Calu3 (cell line): ENCODE data around the gene GLUD1. TPM values are rescaled to one million over a fixed set of nuclear protein-coding genes. Genes with fewer than 3 reads are reported as not detected.
"Not testable (repeated sequence)": the region's sequence is repeated elsewhere in the genome, so short reads cannot be mapped to it uniquely, and the experiment has no call there.

Experiments used
- BruUV-seq: library from RNA; stranded (reverse); fragments of 400-500 nt; replicated peaks from 2 replicates; lab custom pipeline; 2021; lab: Mats Ljungman, UMichigan
- CTCF ChIA-PET: fragments of 300-600 bp; sonication (Branson Sonifier 250); formaldehyde crosslinking; loops from one replicate; lab custom pipeline; 2022; ENCODE audit warnings: antibody characterized with exemption; lab: Charles Lee
- DNase-seq: peaks from one replicate; pipeline ENCODE4 v3.0.0; 2022
- H3K27ac Mint-ChIP-seq: one replicate; pipeline ENCODE4 v1.8.0; 2022; ENCODE audit warnings: mixed read lengths; ENCODE audit not compliant: unreplicated experiment
- H3K27me3 Mint-ChIP-seq: one replicate; pipeline ENCODE4 v1.8.0; 2022; ENCODE audit warnings: mixed read lengths; ENCODE audit not compliant: unreplicated experiment
- H3K36me3 Mint-ChIP-seq: one replicate; pipeline ENCODE4 v1.8.0; 2022; ENCODE audit warnings: mild to moderate bottlenecking, moderate library complexity, mixed read lengths; ENCODE audit not compliant: insufficient read depth, unreplicated experiment
- H3K4me1 Mint-ChIP-seq: one replicate; pipeline ENCODE4 v1.8.0; 2022; ENCODE audit warnings: mild to moderate bottlenecking, low read depth, mixed read lengths; ENCODE audit not compliant: unreplicated experiment
- H3K4me3 Mint-ChIP-seq: one replicate; pipeline ENCODE4 v1.8.0; 2022; ENCODE audit warnings: mild to moderate bottlenecking, low read depth, moderate library complexity, mixed read lengths; ENCODE audit not compliant: unreplicated experiment
- H3K9me3 Mint-ChIP-seq: one replicate; pipeline ENCODE4 v1.8.0; 2022; ENCODE audit warnings: low read depth, mixed read lengths; ENCODE audit not compliant: unreplicated experiment
- CTCF ChIP-seq: fragments of 200-600 bp; IDR thresholded peaks from one replicate; pipeline ENCODE4 v1.8.0; 2022; ENCODE audit warnings: antibody characterized with exemption; ENCODE audit not compliant: unreplicated experiment
- intact Hi-C: fragments of 100-400 bp; cut with micrococcal nuclease; formaldehyde crosslinking; loops from one replicate; pipeline ENCODE4 v1.10.0; 2022; ENCODE audit not compliant: unreplicated experiment
- total RNA-seq: library from RNA; stranded (reverse); gene quantifications from 2 replicates; pipeline ENCODE4 v1.2.3, GENCODE V29; 2022

Gene GLUD1
- total RNA-seq, 1 experiment from 2014 or later = 70.8 TPM

GRCh38 chr10:87053577-87054181, 41.0 kb downstream of the GLUD1 start:
- Mint-ChIP-seq H3K27me3 (no peaks in the 10 kb centered on the region), H3K4me1 (no peaks in the 10 kb centered on the region)
- CTCF ChIA-PET = no interaction called here

GRCh38 chr10:87053111-87053510, 41.5 kb downstream of the GLUD1 start:
- peaks cover 12% of the 10 kb centered on the region for H3K36me3 Mint-ChIP-seq
- no peak for TF ChIP-seq CTCF
- no peak overlapping the region for H3K27ac Mint-ChIP-seq
- CTCF ChIA-PET = no interaction called here
- DNase-seq = no peak
- BruUV-seq = no TSS peak
- intact Hi-C loops = no loop called here
- no peaks in the 10 kb centered on the region for H3K9me3 Mint-ChIP-seq
- H3K4me3 Mint-ChIP-seq = no peak overlapping the region
- no peaks in the 10 kb centered on the region for H3K27me3 Mint-ChIP-seq
- no peaks in the 10 kb centered on the region for H3K4me1 Mint-ChIP-seq

More at GRCh38 chr10:87053577-87054181, 41.0 kb downstream of the GLUD1 start:
- H3K9me3 Mint-ChIP-seq = no peaks in the 10 kb centered on the region
- intact Hi-C loops = no loop called here
- DNase-seq = no peak
- H3K27ac Mint-ChIP-seq = no peak overlapping the region
- no TSS peak for BruUV-seq
- H3K36me3 Mint-ChIP-seq = peaks cover 12% of the 10 kb centered on the region
- TF ChIP-seq CTCF = no peak
- no peak overlapping the region for H3K4me3 Mint-ChIP-seq

GRCh38 chr10:87045434-87045938, 49.2 kb downstream of the GLUD1 start:
- intact Hi-C loops = no loop called here
- no TSS peak for BruUV-seq
- CTCF ChIA-PET = interaction anchor here (0.7 kb wide), 1 partner anchor 95 kb away, joined by 3 read pairs; no protein-coding TSS in a partner anchor
- no peaks in the 10 kb centered on the region for H3K9me3 Mint-ChIP-seq
- H3K27ac Mint-ChIP-seq = no peak overlapping the region
- H3K4me3 Mint-ChIP-seq = no peak overlapping the region
- DNase-seq = no peak
- no peaks in the 10 kb centered on the region for H3K27me3 Mint-ChIP-seq
- TF ChIP-seq CTCF = no peak
- H3K36me3 Mint-ChIP-seq = peaks cover 7% of the 10 kb centered on the region
- H3K4me1 Mint-ChIP-seq = no peaks in the 10 kb centered on the region

- DNase-seq, H3K4me3 Mint-ChIP-seq, BruUV-seq, H3K9me3 Mint-ChIP-seq, H3K36me3 Mint-ChIP-seq, H3K27ac Mint-ChIP-seq, intact Hi-C loops, CTCF ChIA-PET, H3K27me3 Mint-ChIP-seq, H3K4me1 Mint-ChIP-seq: not testable (repeated sequence)
These were observed 51.1 kb downstream of the GLUD1 start for GRCh38 chr10:87043579-87043978.

- no TSS peak for BruUV-seq
- intact Hi-C loops = no loop called here
- H3K27ac Mint-ChIP-seq = no peak overlapping the region
- CTCF ChIA-PET = interaction anchor here (0.6 kb wide), 1 partner anchor 187 kb away, joined by 4 read pairs; no protein-coding TSS in a partner anchor
- H3K9me3 Mint-ChIP-seq = no peaks in the 10 kb centered on the region
- no peaks in the 10 kb centered on the region for H3K4me1 Mint-ChIP-seq
- no peaks in the 10 kb centered on the region for H3K36me3 Mint-ChIP-seq
- TF ChIP-seq CTCF = no peak
- H3K27me3 Mint-ChIP-seq = no peaks in the 10 kb centered on the region
- DNase-seq = no peak
- no peak overlapping the region for H3K4me3 Mint-ChIP-seq
These were observed 55.9 kb downstream of the GLUD1 start for GRCh38 chr10:87038786-87039185.
